Measurements from ENCODE around the gene KDM2B. TPM values are rescaled to one million over a fixed set of nuclear protein-coding genes. Genes with fewer than 3 reads are reported as not detected.

Gene KDM2B
- total RNA-seq, 3 donors from 2014 or later: 12.3 to 26.8 (median 16.7) TPM

DNA sequence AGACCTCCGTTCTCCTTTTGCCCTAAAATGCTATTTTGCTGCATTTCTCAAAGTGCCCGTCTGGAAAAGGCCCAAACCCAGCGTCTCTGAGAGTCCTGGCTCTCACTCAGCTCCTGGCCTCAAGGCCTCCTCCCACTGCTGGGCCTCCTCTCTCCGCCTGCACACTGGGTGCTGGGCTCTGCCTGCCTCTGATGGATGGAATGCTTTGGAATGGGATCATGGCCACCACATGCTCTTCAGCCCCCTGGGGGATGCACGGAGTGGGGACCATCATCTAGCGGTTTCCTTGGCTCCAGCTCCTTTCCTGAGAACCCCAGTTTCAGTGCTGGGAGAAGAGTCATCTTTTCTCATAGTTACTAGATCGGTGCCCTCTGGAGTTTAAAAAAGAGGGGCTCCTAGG is 65.2 kb downstream of the KDM2B start:
- Histone ChIP-seq H3K27ac (peak overlapping the region in 1 of 2 donors; percentile 32), H3K27me3 (no peaks in the 10 kb centered on the region), H3K9me3 (no peaks in the 10 kb centered on the region), H3K4me3 (no peak overlapping the region), H3K4me1 (no peaks in the 10 kb centered on the region), H3K36me3 (no peaks in the 10 kb centered on the region)
- TF ChIP-seq POLR2A (IDR thresholded peaks at IDR 0.05): no peak
- intact Hi-C loops (cut with DNase I; ENCODE audit: low total_unique reads): loop anchor here (1.0 kb wide), 1 partner anchor 105 kb away; no protein-coding TSS in a partner anchor
- DNase-seq (ENCODE audit: low spot score in 2 of 2): no peak

DNA sequence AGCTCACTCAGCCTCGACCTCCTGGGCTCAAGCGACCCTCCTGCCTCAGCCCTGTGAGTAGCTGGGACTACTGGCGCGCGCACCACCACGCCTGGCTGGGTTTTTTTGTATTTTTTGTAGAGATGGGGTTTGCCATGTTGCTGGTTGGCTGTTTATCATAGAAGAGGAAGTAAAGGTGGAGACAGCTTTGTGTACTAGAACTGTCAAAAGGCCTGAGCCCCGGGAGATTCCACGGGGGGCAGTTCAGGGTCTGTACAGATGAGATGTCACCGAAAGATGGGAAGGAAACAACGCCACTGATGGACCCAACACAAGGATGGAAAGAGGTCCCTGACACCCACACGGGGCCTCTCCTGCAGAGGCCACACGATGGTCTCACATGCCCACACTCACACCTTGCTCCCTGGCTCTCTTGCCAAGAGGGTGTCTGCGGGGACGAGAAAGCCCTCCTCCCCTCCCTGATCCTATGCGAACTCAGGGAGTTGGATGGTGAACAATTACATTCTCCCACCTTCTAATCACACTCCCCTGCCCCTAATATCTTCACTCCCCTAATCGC is 66.6 kb downstream of the KDM2B start:
- Histone ChIP-seq H3K9me3 (no peaks in the 10 kb centered on the region), H3K4me3 (no peak overlapping the region), H3K4me1 (no peaks in the 10 kb centered on the region), H3K27ac (no peak overlapping the region), H3K36me3 (no peaks in the 10 kb centered on the region), H3K27me3 (no peaks in the 10 kb centered on the region)
- intact Hi-C loops (cut with DNase I; ENCODE audit: low total_unique reads): no loop called here
- DNase-seq (ENCODE audit: low spot score in 2 of 2): no peak
- TF ChIP-seq CTCF (IDR thresholded peaks at IDR 0.05): no peak

DNA sequence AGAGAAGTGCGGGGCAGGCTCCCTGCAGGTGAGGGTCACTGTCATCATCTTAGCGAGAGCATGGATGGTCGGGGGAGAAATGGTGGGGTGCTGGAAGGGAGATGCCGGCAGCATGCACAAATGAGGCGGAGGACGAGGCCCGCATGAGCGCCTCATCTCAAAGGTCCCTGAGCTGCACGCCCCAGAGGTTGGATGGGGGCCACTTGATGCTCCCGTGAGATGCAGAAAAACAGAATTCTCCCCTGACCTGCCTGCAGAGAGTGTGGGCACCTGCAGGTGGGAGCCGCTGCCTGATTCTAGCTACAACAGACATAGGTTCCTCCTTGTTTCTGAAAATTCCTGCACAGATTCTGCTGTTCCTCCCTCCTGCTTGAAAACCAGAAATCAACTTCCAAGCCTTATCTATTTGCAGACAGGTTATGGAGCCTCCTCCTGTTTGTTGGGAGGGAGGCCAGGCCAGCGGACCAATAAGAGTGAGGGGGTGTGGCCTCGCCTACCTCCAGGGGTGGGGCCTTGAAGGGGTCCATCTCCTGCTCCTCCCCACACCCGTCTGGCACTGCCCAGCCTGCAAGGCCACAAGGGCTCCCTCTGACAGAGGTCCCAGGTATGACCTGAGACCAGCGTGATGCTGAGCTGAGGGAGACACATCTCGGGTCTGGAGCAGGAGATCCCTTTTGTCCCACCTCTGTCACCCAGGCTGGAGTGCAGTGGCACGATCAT is 67.2 kb downstream of the KDM2B start:
- no peak for DNase-seq (ENCODE audit: low spot score in 2 of 2)
- H3K27ac ChIP-seq: no peak overlapping the region
- intact Hi-C loops (cut with DNase I; ENCODE audit: low total_unique reads): no loop called here

GRCh38 chr12:121512561-121512960 is 68.3 kb downstream of the KDM2B start:
- Histone ChIP-seq H3K4me3 (no peak overlapping the region), H3K4me1 (no peaks in the 10 kb centered on the region), H3K27ac (no peak overlapping the region), H3K9me3 (no peaks in the 10 kb centered on the region), H3K27me3 (no peaks in the 10 kb centered on the region), H3K36me3 (no peaks in the 10 kb centered on the region)
- TF ChIP-seq POLR2AphosphoS5 (IDR thresholded peaks at IDR 0.05): no peak
- TF ChIP-seq CTCF (IDR thresholded peaks at IDR 0.05): no peak
- no peak for TF ChIP-seq POLR2A (IDR thresholded peaks at IDR 0.05)
- intact Hi-C loops (cut with DNase I; ENCODE audit: low total_unique reads): no loop called here
- no peak for DNase-seq (ENCODE audit: low spot score in 2 of 2)

More for the DNA sequence above, 67.2 kb downstream of the KDM2B start:
- Histone ChIP-seq H3K4me1 (no peaks in the 10 kb centered on the region), H3K36me3 (no peaks in the 10 kb centered on the region), H3K9me3 (no peaks in the 10 kb centered on the region), H3K27me3 (no peaks in the 10 kb centered on the region), H3K4me3 (no peak overlapping the region)
- no peak for TF ChIP-seq POLR2A (IDR thresholded peaks at IDR 0.05)
- TF ChIP-seq POLR2AphosphoS5 (IDR thresholded peaks at IDR 0.05): no peak
- no peak for TF ChIP-seq CTCF (IDR thresholded peaks at IDR 0.05)

DNA sequence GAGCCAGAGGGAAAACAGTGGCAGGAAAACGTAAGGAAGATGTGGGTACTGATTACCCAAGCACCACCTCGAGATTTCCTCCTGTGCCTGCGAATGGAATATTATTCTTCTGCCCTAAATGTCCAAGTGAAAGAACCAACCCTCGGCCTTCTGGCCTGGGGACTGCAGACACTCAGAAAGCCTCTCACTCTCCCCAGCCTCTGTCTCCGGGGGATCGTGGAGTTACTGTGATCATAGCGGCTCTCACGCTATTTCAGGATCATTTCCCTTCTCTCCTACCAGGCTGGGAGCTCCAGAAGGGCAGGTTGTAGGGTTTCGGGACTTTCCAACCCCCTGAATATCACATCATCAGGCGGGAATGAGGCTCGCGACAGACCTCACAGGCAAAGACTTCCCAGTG is 68.9 kb downstream of the KDM2B start:
- H3K27me3 ChIP-seq: no peaks in the 10 kb centered on the region
- H3K36me3 ChIP-seq: no peaks in the 10 kb centered on the region
- intact Hi-C loops (cut with DNase I; ENCODE audit: low total_unique reads): no loop called here
- no peak for DNase-seq (ENCODE audit: low spot score in 2 of 2)
- H3K4me3 ChIP-seq: no peak overlapping the region
- H3K4me1 ChIP-seq: no peaks in the 10 kb centered on the region
- TF ChIP-seq POLR2AphosphoS5 (IDR thresholded peaks at IDR 0.05): no peak
- no peak overlapping the region for H3K27ac ChIP-seq
- no peaks in the 10 kb centered on the region for H3K9me3 ChIP-seq

DNA sequence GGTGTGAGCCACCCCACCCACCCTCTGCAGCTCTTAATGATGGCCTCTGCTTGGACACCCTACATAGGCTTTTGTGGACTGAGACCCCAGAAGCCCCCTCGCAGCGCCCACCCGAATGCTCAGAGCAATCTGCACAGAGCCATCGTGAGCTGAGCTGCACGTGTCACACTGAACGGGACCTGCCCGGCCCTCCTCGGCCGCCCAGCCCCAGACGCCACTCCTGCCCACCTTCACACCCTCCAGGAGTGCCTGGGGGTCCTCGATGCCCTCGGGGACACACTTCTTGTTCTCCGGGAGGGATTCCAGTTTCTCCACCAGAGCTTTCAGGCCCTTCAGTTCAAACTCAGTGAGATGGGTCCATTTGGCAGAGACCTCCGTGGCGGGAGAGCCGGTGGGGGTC is 71.5 kb downstream of the KDM2B start:
- intact Hi-C loops (cut with DNase I; ENCODE audit: low total_unique reads): no loop called here
- Histone ChIP-seq H3K9me3 (no peaks in the 10 kb centered on the region), H3K27me3 (no peaks in the 10 kb centered on the region), H3K27ac (no peak overlapping the region), H3K36me3 (no peaks in the 10 kb centered on the region), H3K4me3 (no peak overlapping the region), H3K4me1 (no peaks in the 10 kb centered on the region)
- no peak for DNase-seq (ENCODE audit: low spot score in 2 of 2)
- TF ChIP-seq CTCF (IDR thresholded peaks at IDR 0.05) (no peak), POLR2AphosphoS5 (IDR thresholded peaks at IDR 0.05) (no peak)

All from breast epithelium (tissue), 4 donors.